HG03103 (cell line): Measurements from ENCODE around the gene OR13A1.
"Not testable (repeated sequence)": the region's sequence is repeated elsewhere in the genome, so short reads cannot be mapped to it uniquely, and the experiment has no call there.

Experiments
- ATAC-seq: cut with Tn5 transposase; IDR thresholded peaks from one replicate; pipeline ENCODE4 v1.9.1; 2021; ENCODE audit warnings: low read depth; ENCODE audit not compliant: unreplicated experiment

The OR13A1 gene

GRCh38 chr10:45315508-45315907 is at the start of gene OR13A1:
Gene OR13A1, minus strand, starts transcription at chr10:45315608. Its CDS starts 11,186 bp downstream, at chr10:45304422.
- ATAC-seq: no peak

GRCh38 chr10:45361983-45362799 is 46.8 kb upstream of the OR13A1 start:
- not testable (repeated sequence) for ATAC-seq

GRCh38 chr10:45358961-45359360 is 43.6 kb upstream of the OR13A1 start:
- not testable (repeated sequence) for ATAC-seq

GRCh38 chr10:45355494-45355893 is 40.1 kb upstream of the OR13A1 start:
- no peak for ATAC-seq

GRCh38 chr10:45354261-45354660 is 38.9 kb upstream of the OR13A1 start:
- no peak for ATAC-seq

- ATAC-seq: peak; percentile 50
These were observed 37.8 kb upstream of the OR13A1 start for GRCh38 chr10:45353186-45353585.

- not testable (repeated sequence) for ATAC-seq
These were observed 32.9 kb upstream of the OR13A1 start for GRCh38 chr10:45348196-45348765.

- ATAC-seq: not testable (repeated sequence)
These were observed 32.1 kb upstream of the OR13A1 start for GRCh38 chr10:45347464-45347863.

GRCh38 chr10:45346652-45347335 is 31.4 kb upstream of the OR13A1 start:
- ATAC-seq: not testable (repeated sequence)

GRCh38 chr10:45340420-45340819 is 25.0 kb upstream of the OR13A1 start:
- ATAC-seq: not testable (repeated sequence)

- ATAC-seq: no peak
These were observed 24.5 kb upstream of the OR13A1 start for GRCh38 chr10:45339894-45340293.

- ATAC-seq: not testable (repeated sequence)
These were observed 16.4 kb upstream of the OR13A1 start for GRCh38 chr10:45331824-45332223.

- not testable (repeated sequence) for ATAC-seq
These were observed 11.5 kb upstream of the OR13A1 start for GRCh38 chr10:45326864-45327263.

- no peak for ATAC-seq
These were observed 9.7 kb upstream of the OR13A1 start for GRCh38 chr10:45325116-45325515.

GRCh38 chr10:45319702-45320101 is 4.3 kb upstream of the OR13A1 start:
- no peak for ATAC-seq

GRCh38 chr10:45313264-45313873 is 2.0 kb downstream of the OR13A1 start:
- no peak for ATAC-seq

GRCh38 chr10:45308707-45309106 is 6.7 kb downstream of the OR13A1 start:
- ATAC-seq: no peak

GRCh38 chr10:45302573-45302972 is 12.8 kb downstream of the OR13A1 start:
- no peak for ATAC-seq

- not testable (repeated sequence) for ATAC-seq
These were observed 17.0 kb downstream of the OR13A1 start for GRCh38 chr10:45298341-45298955.

- no peak for ATAC-seq
These were observed 20.7 kb downstream of the OR13A1 start for GRCh38 chr10:45294681-45295080.

GRCh38 chr10:45286980-45287379 is 28.4 kb downstream of the OR13A1 start:
- ATAC-seq: no peak
